Prostate gland (tissue), 2 donors: ENCODE measurements around the gene SEPSECS. TPM values are rescaled to one million over a fixed set of nuclear protein-coding genes. Genes with fewer than 3 reads are reported as not detected.

Source experiments
- DNase-seq: peaks from one replicate; pipeline ENCODE4 v3.0.0-alpha.2; 2019; ENCODE audit warnings: low spot score
- H3K27ac ChIP-seq, 2 donors: fragments of 200-600 bp; sonication (generic); 2 replicates each; pipeline ENCODE4 v1.5.1; 2017 to 2019
- H3K27me3 ChIP-seq: fragments of 200-600 bp; sonication (generic); replicated peaks from 2 replicates; pipeline ENCODE4 v1.5.1; 2019; ENCODE audit not compliant: insufficient read depth
- H3K36me3 ChIP-seq, 2 donors: fragments of 200-600 bp; sonication (generic); 1 replicate in 1 of 2; 2 replicates in 1 of 2; pipeline versions ENCODE4 v1.5.1 to v1.8.1; 2017 to 2019
- H3K4me1 ChIP-seq: fragments of 200-600 bp; sonication (generic); replicated peaks from 2 replicates; pipeline ENCODE4 v1.5.1; 2019
- H3K4me3 ChIP-seq, 2 donors: fragments of 200-600 bp; sonication (generic); 2 replicates each; pipeline ENCODE4 v1.5.1; 2017 to 2019
- H3K9me3 ChIP-seq: fragments of 200-600 bp; sonication (generic); 2 replicates; pipeline ENCODE4 v1.5.1; 2017
- CTCF ChIP-seq, 4 experiments: fragments of 200-600 bp in 2 of 4; fragments of 450-650 bp in 2 of 4; sonication (generic) in 2 of 4; IDR thresholded peaks; 1 replicate in 3 of 4; 2 replicates in 1 of 4; pipeline ENCODE4 v1.5.1; 2016 to 2019; ENCODE audit warnings: antibody characterized with exemption in 4 of 4, mild to moderate bottlenecking in 2 of 4, moderate library complexity in 2 of 4
- POLR2A ChIP-seq: fragments of 450-650 bp; IDR thresholded peaks from one replicate; pipeline ENCODE4 v1.6.1; 2016; ENCODE audit warnings: antibody characterized with exemption, mild to moderate bottlenecking
- POLR2AphosphoS5 ChIP-seq: sonication (generic); formaldehyde crosslinking; IDR thresholded peaks from one replicate; pipeline ENCODE4 v1.6.1; 2017; ENCODE audit warnings: antibody characterized with exemption
- WGBS: methylation state at CpG from one replicate; pipeline ENCODE4 v1.1.5; 2018; 5-methylcytosine and 5-hydroxymethylcytosine counted together
- intact Hi-C: fragments of 100-400 bp; cut with DNase I; formaldehyde crosslinking; loops from one replicate; pipeline ENCODE4 v1.14.2; 2022
- total RNA-seq, 2 donors: library from RNA; depleted of rRNA; stranded (reverse); fragments of >200 nt; gene quantifications; one replicate each; pipeline ENCODE4 v1.1.0, GENCODE V29; 2016

Gene SEPSECS
- total RNA-seq, 2 donors from 2014 or later: 7.4 to 12.3 TPM

GRCh38 chr4:25144870-25145481 is 15.3 kb downstream of the SEPSECS start:
- no peak for DNase-seq
- Histone ChIP-seq H3K9me3 (no peaks in the 10 kb centered on the region), H3K36me3 (no peaks in the 10 kb centered on the region), H3K4me1 (no peaks in the 10 kb centered on the region), H3K27me3 (no peaks in the 10 kb centered on the region), H3K4me3 (no peak overlapping the region), H3K27ac (no peak overlapping the region)
- intact Hi-C loops: loop anchor here (2.0 to 10.0 kb wide), 2 partner anchors 166 to 660 kb away; no protein-coding TSS in a partner anchor
- WGBS: 8% methylated on average over 1 of the region's 1 CpG
- no peak for TF ChIP-seq POLR2A
- peak; percentile 10 to 61 (median 44) for TF ChIP-seq CTCF (IDR thresholded peaks at IDR 0.05)

GRCh38 chr4:25142468-25142867 is 17.8 kb downstream of the SEPSECS start:
- Histone ChIP-seq H3K36me3 (no peaks in the 10 kb centered on the region), H3K4me3 (no peak overlapping the region), H3K9me3 (no peaks in the 10 kb centered on the region), H3K27me3 (no peaks in the 10 kb centered on the region), H3K27ac (no peak overlapping the region), H3K4me1 (no peaks in the 10 kb centered on the region)
- WGBS: 97% methylated on average over 4 of the region's 4 CpGs
- intact Hi-C loops: loop anchor here (10.0 kb wide), 1 partner anchor 658 kb away; no protein-coding TSS in a partner anchor
- DNase-seq: no peak
- no peak for TF ChIP-seq POLR2AphosphoS5
- TF ChIP-seq CTCF (IDR thresholded peaks at IDR 0.05): no peak
- TF ChIP-seq POLR2A: no peak

GRCh38 chr4:25141592-25141991 is 18.7 kb downstream of the SEPSECS start:
- Histone ChIP-seq H3K4me3 (no peak overlapping the region), H3K27me3 (no peaks in the 10 kb centered on the region), H3K4me1 (no peaks in the 10 kb centered on the region), H3K9me3 (no peaks in the 10 kb centered on the region), H3K36me3 (no peaks in the 10 kb centered on the region), H3K27ac (no peak overlapping the region)
- DNase-seq: no peak
- TF ChIP-seq POLR2A (no peak), CTCF (IDR thresholded peaks at IDR 0.05) (no peak), POLR2AphosphoS5 (no peak)
- WGBS: 93% methylated on average over 4 of the region's 4 CpGs
- intact Hi-C loops: loop anchor here (10.0 kb wide), 1 partner anchor 657 kb away; no protein-coding TSS in a partner anchor

- intact Hi-C loops: no loop called here
- DNase-seq: no peak
- no peaks in the 10 kb centered on the region for H3K4me1 ChIP-seq
- TF ChIP-seq CTCF (IDR thresholded peaks at IDR 0.05): no peak
- TF ChIP-seq POLR2AphosphoS5: no peak
- TF ChIP-seq POLR2A: no peak
- no peaks in the 10 kb centered on the region for H3K36me3 ChIP-seq
- H3K27ac ChIP-seq: no peak overlapping the region
- H3K27me3 ChIP-seq: no peaks in the 10 kb centered on the region
- no peak overlapping the region for H3K4me3 ChIP-seq
- H3K9me3 ChIP-seq: no peaks in the 10 kb centered on the region
Measured at GRCh38 chr4:25133132-25133531, 27.1 kb downstream of the SEPSECS start.

GRCh38 chr4:25131926-25132325 is 28.3 kb downstream of the SEPSECS start:
- Histone ChIP-seq H3K27ac (no peak overlapping the region), H3K4me3 (no peak overlapping the region), H3K9me3 (no peaks in the 10 kb centered on the region), H3K4me1 (no peaks in the 10 kb centered on the region), H3K27me3 (no peaks in the 10 kb centered on the region), H3K36me3 (no peaks in the 10 kb centered on the region)
- intact Hi-C loops: no loop called here
- TF ChIP-seq CTCF (IDR thresholded peaks at IDR 0.05): no peak
- no peak for TF ChIP-seq POLR2AphosphoS5
- no peak for TF ChIP-seq POLR2A
- DNase-seq: no peak
